ENCODE measurements around the gene UBA3. TPM values are rescaled to one million over a fixed set of nuclear protein-coding genes. Genes with fewer than 3 reads are reported as not detected.

The UBA3 gene
- total RNA-seq, 1 donor from 2014 or later = 41.2 TPM

DNA sequence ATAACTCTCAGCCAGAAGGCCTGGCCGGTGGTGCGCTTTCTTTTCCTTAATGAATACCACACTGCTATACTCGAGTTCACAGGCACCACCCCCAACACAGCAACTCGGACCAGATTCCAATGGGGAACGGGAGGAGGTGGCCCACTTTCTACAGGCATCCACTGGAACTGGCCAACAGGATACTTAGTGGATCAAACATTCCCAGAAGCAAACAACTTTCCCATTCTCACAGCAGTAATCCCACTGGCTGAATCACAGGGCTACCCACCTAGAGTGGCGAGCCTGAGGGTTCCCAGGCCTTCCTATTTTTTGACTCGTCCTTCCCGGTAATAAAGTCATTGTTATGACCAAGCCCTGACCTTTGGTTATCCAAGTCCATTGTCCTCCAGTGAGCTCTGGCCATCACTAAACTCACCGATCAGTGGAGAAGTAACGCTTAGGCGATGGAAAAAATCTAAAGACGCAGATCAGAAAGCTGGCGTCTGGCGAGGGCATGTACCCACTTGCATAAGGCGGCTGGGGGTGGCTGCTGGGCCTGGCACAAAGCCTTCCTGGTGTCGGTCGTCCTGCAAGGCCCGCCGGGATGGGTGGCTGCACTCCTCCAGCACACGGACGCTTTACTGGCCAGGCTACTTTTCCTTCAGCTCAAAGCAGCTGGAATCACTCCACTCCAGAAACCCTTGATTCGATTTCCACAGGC, 67.9 kb downstream of the UBA3 start:
- DNase-seq (ENCODE audit: low spot score) = peak; percentile 31

DNA sequence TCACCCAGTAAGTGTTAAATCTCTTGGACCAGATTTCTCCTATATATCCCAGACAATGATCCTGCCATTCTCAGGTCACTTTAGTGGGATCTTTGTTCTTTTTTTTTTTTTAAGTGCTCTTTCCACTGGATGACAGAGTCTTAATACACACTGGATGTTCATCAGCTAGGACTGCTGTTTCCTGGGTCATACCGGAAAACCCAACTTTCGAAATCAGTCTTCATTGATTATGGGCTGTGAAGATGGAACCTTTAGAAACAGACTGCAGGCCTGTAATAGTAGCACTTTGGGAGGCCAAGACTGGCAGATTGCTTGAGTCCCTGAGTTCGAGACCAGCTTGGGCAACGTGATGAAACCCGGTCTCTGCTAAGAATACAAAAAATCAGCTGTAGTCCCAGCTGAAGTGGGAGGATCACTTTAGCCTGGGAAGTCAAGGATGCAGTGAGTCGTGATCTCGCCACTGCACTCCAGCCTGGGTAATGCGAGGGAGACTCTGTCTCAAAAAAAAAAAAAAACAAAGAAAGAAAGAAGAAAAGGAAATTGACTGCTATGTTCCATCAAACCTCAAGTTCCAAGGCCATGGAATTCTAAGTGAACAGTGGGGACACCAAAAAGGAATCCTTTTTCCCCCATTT, 69.0 kb downstream of the UBA3 start:
- DNase-seq (ENCODE audit: low spot score) = no peak

DNA sequence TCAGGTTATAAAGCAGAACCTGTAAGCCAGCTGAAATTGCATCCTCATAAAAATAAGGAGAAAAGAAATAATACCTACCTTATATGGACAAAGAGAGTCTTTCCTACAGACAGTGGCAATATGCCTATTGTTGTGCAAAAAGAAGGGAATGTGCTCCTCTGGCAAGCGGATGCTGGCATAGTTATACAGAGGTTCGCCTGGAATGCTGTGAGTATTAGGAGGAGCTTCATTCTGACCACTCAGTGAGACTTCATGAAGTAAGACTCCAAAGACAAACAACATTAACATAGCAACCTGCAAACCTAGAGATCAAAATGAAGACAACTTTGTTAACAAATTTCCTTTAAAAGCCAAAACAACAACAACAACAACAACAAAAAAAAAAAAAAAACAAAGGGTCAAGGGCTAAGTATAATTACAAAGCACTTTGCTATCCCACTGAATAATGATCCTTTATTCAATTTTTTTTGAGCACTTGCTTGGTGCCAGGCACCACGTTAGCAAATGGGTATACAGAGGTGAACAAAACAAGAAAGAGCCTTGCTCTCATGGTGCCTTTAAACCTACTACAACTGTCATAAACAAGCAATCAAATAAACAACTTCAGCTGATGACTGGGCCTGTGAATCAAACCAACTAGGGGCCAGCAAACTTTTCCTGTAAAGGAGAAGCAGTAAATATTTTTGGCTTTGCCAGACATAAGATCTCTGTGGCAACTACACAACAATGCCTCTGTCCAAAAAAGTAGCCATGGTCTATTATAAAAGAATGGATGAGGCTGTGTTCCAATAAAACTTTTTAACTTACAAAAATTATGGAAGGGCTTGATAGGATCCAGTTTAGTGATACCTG, 70.4 kb downstream of the UBA3 start:
- peak; percentile 29 for DNase-seq (ENCODE audit: low spot score)

DNA sequence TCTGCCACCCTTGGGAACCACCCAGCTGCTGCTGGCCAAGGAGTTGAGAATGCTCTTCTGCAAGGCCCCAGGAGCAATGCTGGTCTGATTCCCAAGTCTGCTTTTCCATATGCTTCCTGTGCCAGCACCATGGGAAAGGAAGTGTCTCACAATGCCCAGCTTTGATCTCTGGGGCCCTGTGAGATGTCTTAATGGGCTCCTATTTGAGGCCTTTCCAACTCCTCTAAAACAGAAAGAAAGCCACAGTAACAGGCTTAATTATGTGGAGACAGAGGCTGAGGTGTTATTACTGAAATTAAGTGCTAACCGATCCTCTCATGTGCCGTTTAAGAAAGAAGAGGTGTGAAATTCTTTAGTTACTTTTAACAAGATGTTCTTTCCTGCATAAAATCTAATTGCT, 71.2 kb downstream of the UBA3 start:
- DNase-seq (ENCODE audit: low spot score) = no peak

DNA sequence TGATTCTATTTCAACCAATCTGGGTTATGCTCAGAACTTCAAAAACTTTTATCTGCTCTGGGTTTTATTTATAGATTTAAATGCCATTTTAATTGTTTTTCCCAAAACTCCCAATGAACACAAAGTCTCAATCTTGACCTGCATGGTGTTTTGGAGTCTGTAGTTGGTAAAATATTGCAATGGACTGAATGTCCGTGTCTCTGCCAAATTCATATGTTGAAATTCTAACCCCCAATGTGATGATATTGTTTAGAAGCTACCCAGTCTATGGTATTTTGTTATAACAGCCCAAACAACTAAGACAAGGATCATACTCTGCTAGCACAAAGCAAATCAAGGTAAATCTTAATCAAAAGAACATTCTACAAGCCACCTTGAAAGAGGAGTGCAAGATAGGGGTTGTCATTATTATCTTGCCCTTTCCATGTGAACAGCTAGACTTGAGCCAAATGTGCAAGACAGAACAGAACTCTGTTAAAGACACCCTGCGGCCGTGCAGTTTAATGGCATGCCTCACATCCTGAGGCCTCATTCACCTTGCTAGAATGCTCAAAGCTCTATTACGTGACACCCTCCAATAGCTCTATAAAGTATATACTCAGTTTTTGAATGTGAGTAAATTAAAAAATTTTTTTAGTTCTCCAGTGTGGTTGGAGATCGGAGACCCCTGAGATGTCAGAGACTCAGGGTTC, 74.2 kb downstream of the UBA3 start:
- DNase-seq (ENCODE audit: low spot score) = no peak

DNA sequence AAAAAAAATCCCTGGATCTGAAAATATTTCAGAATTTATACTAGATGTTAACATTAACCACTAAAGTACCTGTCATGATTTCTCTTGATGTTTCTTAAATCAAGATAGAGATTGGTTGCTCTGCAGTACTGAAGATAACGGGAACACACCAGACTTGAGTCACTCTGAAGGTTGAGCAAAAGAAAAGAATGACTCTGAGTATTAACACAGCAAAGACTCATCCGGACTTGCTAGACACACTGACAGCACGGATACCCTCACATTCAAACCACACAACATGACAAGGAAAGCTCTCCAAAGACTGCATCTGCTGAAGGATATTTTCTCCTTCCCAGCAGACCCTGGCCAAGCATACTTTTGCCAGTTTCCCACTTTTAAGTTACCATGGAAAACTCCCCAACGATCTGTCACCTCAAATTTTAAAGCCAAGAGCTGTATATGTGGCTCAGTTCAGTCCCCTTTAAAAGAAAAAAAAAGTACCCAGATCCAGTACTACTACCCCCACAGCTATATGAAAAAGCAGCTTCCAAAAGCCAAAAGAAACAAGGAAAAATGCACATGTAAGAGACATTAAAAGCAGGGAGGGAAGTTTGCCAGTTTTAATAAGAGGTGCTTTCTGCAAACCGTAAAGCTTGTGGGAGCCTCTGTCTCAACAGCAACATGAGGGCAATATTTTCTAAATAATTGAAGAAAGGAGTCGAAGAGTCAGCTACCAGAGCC, 74.9 kb downstream of the UBA3 start:
- peak; percentile 8 for DNase-seq (ENCODE audit: low spot score)

Other genes with a start within 250 kb of the UBA3 start
- gene TAFA4, start 147.8 kb downstream of the UBA3 start, total RNA-seq (ENCODE audit: insufficient read depth, low replicate concordance) = 1.7 TPM
- 93.4 TPM for gene EOGT, start 66.7 kb downstream of the UBA3 start, total RNA-seq (ENCODE audit: insufficient read depth, low replicate concordance)
- gene TMF1, start 28.0 kb downstream of the UBA3 start, total RNA-seq (ENCODE audit: insufficient read depth, low replicate concordance) = 52.2 TPM
- gene ARL6IP5, start 4.6 kb upstream of the UBA3 start, total RNA-seq (ENCODE audit: insufficient read depth, low replicate concordance) = 67.7 TPM
- gene LMOD3, start 42.2 kb upstream of the UBA3 start, total RNA-seq (ENCODE audit: insufficient read depth, low replicate concordance) = 3.6 TPM

All from umbilical cord (tissue), 2 donors.